ENCODE results near the gene GIN1.

- no peak for TF ChIP-seq CTCF (IDR thresholded peaks at IDR 0.05)
- no peak for TF ChIP-seq POLR2A (IDR thresholded peaks at IDR 0.05)
- no peak for TF ChIP-seq POLR2AphosphoS5 (IDR thresholded peaks at IDR 0.05; ENCODE audit: insufficient read depth in 1 of 2, low read depth in 1 of 2)
Measured at GRCh38 chr5:103090791-103091190, 29.1 kb downstream of the GIN1 start.

All from vagina (tissue), 2 donors.